ENCODE results near the gene SBF1.

The SBF1 gene

GRCh38 chr22:50396751-50397370, 78.0 kb downstream of the SBF1 start:
- no peak for DNase-seq

All from NCI-H187 (cell line).